SK-N-SH (cell line): ENCODE measurements around the gene CNTN3.

ENCODE experiments used
- CTCF ChIP-seq: fragments of 200-600 bp; sonication (generic); IDR thresholded peaks from 2 replicates; pipeline ENCODE4 v1.6.1; 2017; ENCODE audit warnings: antibody characterized with exemption, mild to moderate bottlenecking, moderate library complexity
- ELF1 ChIP-seq: IDR thresholded peaks from 2 replicates; pipeline ENCODE4 v1.4.0; 2012
- EZH2phosphoT487 ChIP-seq: fragments of 200-600 bp; sonication (generic); IDR thresholded peaks from 2 replicates; pipeline ENCODE4 v1.6.1; 2017; ENCODE audit warnings: low read depth, mixed run types, mild to moderate bottlenecking, antibody characterized with exemption, moderate library complexity, borderline replicate concordance
- FOXM1 ChIP-seq: IDR thresholded peaks from 2 replicates; pipeline ENCODE4 v1.4.0; 2012; ENCODE audit warnings: low read depth, mild to moderate bottlenecking
- GABPA ChIP-seq: IDR thresholded peaks from 2 replicates; pipeline ENCODE4 v1.4.0; 2012; ENCODE audit warnings: low read depth, mild to moderate bottlenecking
- MAX ChIP-seq: IDR thresholded peaks from 2 replicates; pipeline ENCODE4 v1.4.0; 2012; ENCODE audit warnings: low read depth
- POLR2AphosphoS5 ChIP-seq: IDR thresholded peaks from 2 replicates; pipeline ENCODE4 v1.6.1; 2012; ENCODE audit warnings: low read depth, low read length
- TAF1 ChIP-seq: IDR thresholded peaks from 2 replicates; pipeline ENCODE4 v1.6.1; 2012; ENCODE audit warnings: low read depth, mild to moderate bottlenecking, low read length, moderate library complexity, borderline replicate concordance
- USF2 ChIP-seq: fragments of 150-350 bp; IDR thresholded peaks from 2 replicates; pipeline ENCODE4 v1.6.1; 2017; ENCODE audit warnings: antibody characterized with exemption, low read length, low read depth, borderline replicate concordance
- YY1 ChIP-seq: IDR thresholded peaks from 2 replicates; pipeline ENCODE4 v1.4.0; 2012; ENCODE audit warnings: low read depth, mild to moderate bottlenecking

GRCh38 chr3:74591342-74591741, 23.1 kb downstream of the CNTN3 start:
- TF ChIP-seq ELF1 (no peak), POLR2AphosphoS5 (no peak), CTCF (no peak), YY1 (no peak), MAX (no peak), GABPA (no peak), USF2 (no peak), EZH2phosphoT487 (no peak), FOXM1 (no peak), TAF1 (no peak)
